Measurements from ENCODE around the gene BGN.

Gene BGN

DNA sequence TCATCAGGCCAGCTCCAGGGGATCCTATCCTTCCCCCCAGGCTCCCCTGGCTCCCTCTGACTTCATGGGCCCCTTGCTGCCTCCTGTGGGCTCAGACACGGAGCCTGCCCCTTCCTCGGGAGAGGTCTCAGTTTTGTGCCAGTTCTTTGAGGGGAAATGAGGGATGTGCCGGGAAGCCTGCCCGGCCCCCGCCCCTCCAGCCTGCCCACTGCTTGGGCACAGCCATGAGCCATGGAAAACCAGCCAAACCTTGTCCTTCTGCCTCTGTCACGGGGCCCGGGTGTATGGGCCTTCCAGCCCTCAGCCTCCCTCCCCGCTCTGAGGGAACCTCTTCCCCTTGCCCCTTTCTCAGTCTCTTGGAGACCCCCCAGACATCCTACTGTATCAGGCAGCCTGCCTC is 6.8 kb downstream of the BGN start:
- ChIA-PET POLR2A (no interaction called here), CTCF (interaction anchor here (1.0 to 1.4 kb wide), 2 partner anchors 40 to 469 kb away, joined by 4 read pairs; no protein-coding TSS in a partner anchor)
- TF ChIP-seq, protein P1, sequence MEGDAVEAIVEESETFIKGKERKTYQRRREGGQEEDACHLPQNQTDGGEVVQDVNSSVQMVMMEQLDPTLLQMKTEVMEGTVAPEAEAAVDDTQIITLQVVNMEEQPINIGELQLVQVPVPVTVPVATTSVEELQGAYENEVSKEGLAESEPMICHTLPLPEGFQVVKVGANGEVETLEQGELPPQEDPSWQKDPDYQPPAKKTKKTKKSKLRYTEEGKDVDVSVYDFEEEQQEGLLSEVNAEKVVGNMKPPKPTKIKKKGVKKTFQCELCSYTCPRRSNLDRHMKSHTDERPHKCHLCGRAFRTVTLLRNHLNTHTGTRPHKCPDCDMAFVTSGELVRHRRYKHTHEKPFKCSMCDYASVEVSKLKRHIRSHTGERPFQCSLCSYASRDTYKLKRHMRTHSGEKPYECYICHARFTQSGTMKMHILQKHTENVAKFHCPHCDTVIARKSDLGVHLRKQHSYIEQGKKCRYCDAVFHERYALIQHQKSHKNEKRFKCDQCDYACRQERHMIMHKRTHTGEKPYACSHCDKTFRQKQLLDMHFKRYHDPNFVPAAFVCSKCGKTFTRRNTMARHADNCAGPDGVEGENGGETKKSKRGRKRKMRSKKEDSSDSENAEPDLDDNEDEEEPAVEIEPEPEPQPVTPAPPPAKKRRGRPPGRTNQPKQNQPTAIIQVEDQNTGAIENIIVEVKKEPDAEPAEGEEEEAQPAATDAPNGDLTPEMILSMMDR (IDR thresholded peaks at IDR 0.05; ENCODE audit: insufficient read depth, low read length, missing control alignments): no peak
- no peak overlapping the region for H3K4me3 ChIP-seq (ENCODE audit: low read depth, low read length)
- no peak for DNase-seq (ENCODE audit: low read depth, low spot score)

GRCh38 chrX:153502131-153502530 is 7.4 kb downstream of the BGN start:
- POLR2A ChIA-PET: no interaction called here
- no peak for DNase-seq (ENCODE audit: low read depth, low spot score)
- CTCF ChIA-PET: interaction anchor here (1.4 kb wide), 1 partner anchor 469 kb away, joined by 4 read pairs; no protein-coding TSS in a partner anchor
- TF ChIP-seq, protein P1 (IDR thresholded peaks at IDR 0.05; ENCODE audit: insufficient read depth, low read length, missing control alignments): no peak
- H3K4me3 ChIP-seq (ENCODE audit: low read depth, low read length): no peak overlapping the region

GRCh38 chrX:153502796-153503195 is 8.0 kb downstream of the BGN start:
- ChIA-PET CTCF (interaction anchor here (2.2 kb wide), 1 partner anchor 31 kb away, joined by 6 read pairs; no protein-coding TSS in a partner anchor), POLR2A (no interaction called here)
- TF ChIP-seq, protein P1 (IDR thresholded peaks at IDR 0.05; ENCODE audit: insufficient read depth, low read length, missing control alignments): no peak
- no peak overlapping the region for H3K4me3 ChIP-seq (ENCODE audit: low read depth, low read length)
- no peak for DNase-seq (ENCODE audit: low read depth, low spot score)

- DNase-seq (ENCODE audit: low read depth, low spot score): no peak
- CTCF ChIA-PET: interaction anchor here (2.2 to 7.7 kb wide), 4 partner anchors 8 to 44 kb away, joined by 6 to 166 read pairs (median 62); partner anchors contain the start of genes BGN and HAUS7
- TF ChIP-seq, protein P1 (IDR thresholded peaks at IDR 0.05; ENCODE audit: insufficient read depth, low read length, missing control alignments): no peak
- POLR2A ChIA-PET: no interaction called here
- no peak overlapping the region for H3K4me3 ChIP-seq (ENCODE audit: low read depth, low read length)
Measured at GRCh38 chrX:153504445-153505016, 9.8 kb downstream of the BGN start.

GRCh38 chrX:153505361-153505760 is 10.6 kb downstream of the BGN start:
- no peak for DNase-seq (ENCODE audit: low read depth, low spot score)
- TF ChIP-seq, protein P1 (IDR thresholded peaks at IDR 0.05; ENCODE audit: insufficient read depth, low read length, missing control alignments): no peak
- CTCF ChIA-PET: interaction anchor here (0.5 to 7.7 kb wide), 5 partner anchors 9 to 473 kb away, joined by 3 to 166 read pairs (median 53); partner anchors contain the start of genes BGN and HAUS7
- no peak overlapping the region for H3K4me3 ChIP-seq (ENCODE audit: low read depth, low read length)
- POLR2A ChIA-PET: interaction anchor here (1.0 kb wide), 1 partner anchor 9 kb away, joined by 4 read pairs; no protein-coding TSS in a partner anchor

DNA sequence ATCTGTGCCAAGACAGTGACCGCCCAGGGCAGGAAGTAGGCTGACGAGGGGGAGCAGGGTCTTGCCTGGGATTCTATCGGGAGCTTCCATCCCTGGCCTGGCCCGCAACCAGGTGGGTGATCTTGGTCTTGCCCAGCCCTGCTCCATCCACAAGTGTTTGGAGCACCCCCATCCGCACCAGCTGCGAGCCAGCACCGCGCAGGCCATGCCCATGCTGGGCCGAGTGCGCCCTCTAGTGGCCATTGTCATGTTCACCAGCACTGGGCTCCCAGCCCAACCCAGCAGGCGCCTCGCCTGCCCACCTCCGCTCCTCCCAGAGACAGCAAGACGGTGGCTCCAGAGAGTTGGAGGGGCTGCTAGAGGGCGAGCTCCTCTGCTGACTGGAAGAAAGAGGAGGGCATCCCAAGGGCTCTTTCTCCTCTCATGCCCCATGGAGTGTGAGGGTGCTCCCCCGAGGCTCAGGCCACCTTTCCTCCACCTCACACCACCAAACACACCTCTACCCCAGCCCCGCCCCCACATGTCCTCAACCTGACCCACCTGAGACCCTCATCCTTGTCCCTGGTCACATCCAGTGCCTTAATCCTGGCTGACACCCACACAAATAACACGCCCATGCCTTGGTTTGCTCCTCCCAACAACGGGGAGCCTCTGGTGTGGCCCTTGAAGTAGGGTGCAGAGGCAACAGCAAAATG is 12.9 kb downstream of the BGN start:
- ChIA-PET CTCF (interaction anchor here (0.8 to 7.7 kb wide), 18 partner anchors 9 to 566 kb away, joined by 3 to 166 read pairs (median 4); partner anchors contain the start of genes BGN and HAUS7), POLR2A (interaction anchor here (0.5 to 1.5 kb wide), 2 partner anchors 36 to 64 kb away, joined by 3 to 4 read pairs; no protein-coding TSS in a partner anchor)
- DNase-seq (ENCODE audit: low read depth, low spot score): no peak
- no peak overlapping the region for H3K4me3 ChIP-seq (ENCODE audit: low read depth, low read length)
- TF ChIP-seq, protein P1 (IDR thresholded peaks at IDR 0.05; ENCODE audit: insufficient read depth, low read length, missing control alignments): peak; percentile 81

All from AG04449 (cell line).